Middle frontal gyrus (tissue), 1 donor: ENCODE results near the gene NTM.

Experiments used
- DNase-seq: peaks from one replicate; pipeline ENCODE4 v3.0.0-alpha.2; 2015; ENCODE audit warnings: low spot score; ENCODE audit errors: extremely low spot score

NTM gene

DNA sequence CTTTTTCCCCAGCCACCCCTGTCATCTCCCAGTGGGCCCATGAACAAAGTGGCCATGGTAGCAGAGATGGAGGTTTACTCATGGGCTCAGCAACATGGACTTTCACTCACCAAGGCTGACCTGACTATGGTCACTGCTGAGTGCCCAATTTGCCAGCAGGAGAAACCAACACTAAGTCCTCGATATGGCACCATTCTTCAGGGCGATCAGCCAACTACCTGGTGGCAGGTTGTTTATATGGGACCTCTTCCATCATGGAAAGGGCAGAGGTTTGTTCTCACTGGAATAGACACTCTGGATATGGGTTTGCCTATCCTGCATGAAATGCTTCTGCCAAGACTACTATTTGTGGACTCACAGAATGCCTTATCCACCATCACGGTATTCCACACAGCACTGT lies 1009.1 kb downstream of the NTM start:
- no peak for DNase-seq
